ENCODE measurements around the gene FAM9C. TPM values are rescaled to one million over a fixed set of nuclear protein-coding genes. Genes with fewer than 3 reads are reported as not detected.

FAM9C gene
- total and polyA plus RNA-seq, 2 donors (not counting 3 experiments of a cell fraction or from before 2014, with no cell fraction given), result not detected

DNA sequence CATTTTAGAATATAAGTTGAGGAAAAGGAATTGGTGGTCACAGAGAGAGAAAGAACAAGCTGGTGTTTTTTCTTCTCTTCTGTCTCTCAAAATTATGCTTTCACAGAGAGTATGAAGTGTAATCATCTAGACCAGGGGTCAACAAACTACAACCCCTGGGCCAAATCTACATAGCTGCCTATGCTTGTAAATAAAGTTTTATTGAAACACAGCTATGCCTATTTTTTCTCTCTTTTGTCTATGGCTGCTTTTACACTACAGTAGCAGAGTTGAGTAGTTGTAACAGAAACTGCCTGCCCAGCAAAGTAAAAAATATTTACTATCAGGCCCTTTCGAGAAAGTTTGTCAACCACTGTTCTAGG, 6.7 kb upstream of the FAM9C start:
- no peak overlapping the region for H2AFZ ChIP-seq (ENCODE audit: low read depth, low read length)
- no TSS peak for BruUV-seq (replicated peaks)
- dilution Hi-C loops (cut with MboI; ENCODE audit: extremely low pct_ligation_motif_present, low sequenced_read_pairs), result no loop called here
- POLR2A ChIA-PET, result interaction anchor here (1.4 kb wide), 1 partner anchor 72 kb away, joined by 7 read pairs; no protein-coding TSS in a partner anchor
- peak overlapping the region; percentile 43 for H3K27ac ChIP-seq (ENCODE audit: insufficient read depth, low read depth, low read length)
- FAIRE-seq, result peak; percentile 66
- no peaks in the 10 kb centered on the region for H3K27me3 ChIP-seq (ENCODE audit: control insufficient read depth in 2 of 2, insufficient read depth in 2 of 2, low read length in 2 of 2)
- TF ChIP-seq EZH2 (IDR thresholded peaks at IDR 0.05; ENCODE audit: borderline replicate concordance, low read depth, low read length, severe bottlenecking) (no peak), POLR2AphosphoS5 (IDR thresholded peaks at IDR 0.05; ENCODE audit: insufficient read depth, low read depth, low read length) (no peak), GATA2 (IDR thresholded peaks at IDR 0.05; ENCODE audit: insufficient read depth, insufficient read length, low read depth, low read length) (no peak), POLR2A (IDR thresholded peaks at IDR 0.05; ENCODE audit: low read depth, low read length) (no peak), MYC (IDR thresholded peaks at IDR 0.05; ENCODE audit: low read depth, low read length) (no peak), JUN (IDR thresholded peaks at IDR 0.05; ENCODE audit: borderline replicate concordance, insufficient read depth, insufficient read length, low read depth) (no peak), FOS (IDR thresholded peaks at IDR 0.05; ENCODE audit: borderline replicate concordance, insufficient read depth, low read length) (no peak)
- TF ChIP-seq, protein P1, sequence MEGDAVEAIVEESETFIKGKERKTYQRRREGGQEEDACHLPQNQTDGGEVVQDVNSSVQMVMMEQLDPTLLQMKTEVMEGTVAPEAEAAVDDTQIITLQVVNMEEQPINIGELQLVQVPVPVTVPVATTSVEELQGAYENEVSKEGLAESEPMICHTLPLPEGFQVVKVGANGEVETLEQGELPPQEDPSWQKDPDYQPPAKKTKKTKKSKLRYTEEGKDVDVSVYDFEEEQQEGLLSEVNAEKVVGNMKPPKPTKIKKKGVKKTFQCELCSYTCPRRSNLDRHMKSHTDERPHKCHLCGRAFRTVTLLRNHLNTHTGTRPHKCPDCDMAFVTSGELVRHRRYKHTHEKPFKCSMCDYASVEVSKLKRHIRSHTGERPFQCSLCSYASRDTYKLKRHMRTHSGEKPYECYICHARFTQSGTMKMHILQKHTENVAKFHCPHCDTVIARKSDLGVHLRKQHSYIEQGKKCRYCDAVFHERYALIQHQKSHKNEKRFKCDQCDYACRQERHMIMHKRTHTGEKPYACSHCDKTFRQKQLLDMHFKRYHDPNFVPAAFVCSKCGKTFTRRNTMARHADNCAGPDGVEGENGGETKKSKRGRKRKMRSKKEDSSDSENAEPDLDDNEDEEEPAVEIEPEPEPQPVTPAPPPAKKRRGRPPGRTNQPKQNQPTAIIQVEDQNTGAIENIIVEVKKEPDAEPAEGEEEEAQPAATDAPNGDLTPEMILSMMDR (IDR thresholded peaks at IDR 0.05; ENCODE audit: extremely low read depth in 1 of 2, insufficient read depth in 1 of 2, low read depth in 1 of 2, low read length in 2 of 2), result no peak
- TF ChIP-seq, protein P2, sequence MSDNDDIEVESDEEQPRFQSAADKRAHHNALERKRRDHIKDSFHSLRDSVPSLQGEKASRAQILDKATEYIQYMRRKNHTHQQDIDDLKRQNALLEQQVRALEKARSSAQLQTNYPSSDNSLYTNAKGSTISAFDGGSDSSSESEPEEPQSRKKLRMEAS (IDR thresholded peaks at IDR 0.05; ENCODE audit: insufficient read depth, insufficient read length), result no peak
- no peaks in the 10 kb centered on the region for H3K79me2 ChIP-seq (ENCODE audit: control insufficient read depth, insufficient read depth, low read length)
- DNase-seq (ENCODE audit: low read depth, low spot score), result no peak
- no peak overlapping the region for H3K9ac ChIP-seq (replicated peaks; ENCODE audit: extremely low read depth, insufficient read depth, low read length)
- H3K9me3 ChIP-seq (replicated peaks; ENCODE audit: control insufficient read depth, insufficient read depth, low read length), result no peaks in the 10 kb centered on the region
- CTCF ChIA-PET, result interaction anchor here (0.7 to 1.4 kb wide), 2 partner anchors 72 to 104 kb away, joined by 3 to 8 read pairs; no protein-coding TSS in a partner anchor
- H3K4me3 ChIP-seq (replicated peaks in 1 of 3; ENCODE audit: insufficient read depth in 1 of 3, low read depth in 1 of 3, low read length in 3 of 3), result no peak overlapping the region
- H3K9me1 ChIP-seq (replicated peaks; ENCODE audit: control insufficient read depth, extremely low read depth, insufficient read depth, low read length), result no peaks in the 10 kb centered on the region
- H3K4me2 ChIP-seq (ENCODE audit: insufficient read depth, low read length), result no peak overlapping the region
- peaks cover 14% of the 10 kb centered on the region for H3K4me1 ChIP-seq (ENCODE audit: control insufficient read depth, extremely low read depth, insufficient read depth, low read length)
- no peaks in the 10 kb centered on the region for H4K20me1 ChIP-seq (replicated peaks; ENCODE audit: control insufficient read depth, extremely low read depth, insufficient read depth, low read length)
- intact Hi-C loops (cut with micrococcal nuclease), result no loop called here
- H3K36me3 ChIP-seq (ENCODE audit: control insufficient read depth in 2 of 2, extremely low read depth in 1 of 2, insufficient read depth in 2 of 2, low read length in 2 of 2), result no peaks in the 10 kb centered on the region

All from endothelial cell of umbilical vein (primary cell).